IMR-90 (cell line): ENCODE data around the gene LYRM7. TPM values are rescaled to one million over a fixed set of nuclear protein-coding genes. Genes with fewer than 3 reads are reported as not detected.

Source experiments
- ATAC-seq: fragments of 200-7000 bp; cut with Tn5 transposase; 2 replicates; pipeline ENCODE4 v1.9.1; 2020; ENCODE audit warnings: low read depth, mild to moderate bottlenecking, moderate library complexity
- BruUV-seq: library from RNA; stranded (reverse); fragments of 400-500 nt; replicated peaks from 2 replicates; lab custom pipeline; 2021; lab: Mats Ljungman, UMichigan
- CTCF ChIA-PET: fragments of 300-600 bp; formaldehyde crosslinking; extraction: SDS; loops from one replicate; lab custom pipeline; 2021; ENCODE audit warnings: antibody characterized with exemption; lab: Yijun Ruan, JAX
- POLR2A ChIA-PET: fragments of 300-600 bp; sonication (Branson Sonifier 250); formaldehyde crosslinking; loops from one replicate; lab custom pipeline; 2022; ENCODE audit warnings: antibody characterized with exemption; ENCODE audit not compliant: unreplicated experiment; lab: Charles Lee
- DNase-seq: peaks from one replicate; pipeline ENCODE4 v3.0.0; 2013
- H2AFZ ChIP-seq: replicated peaks from 2 replicates; pipeline ENCODE3; 2013; ENCODE audit warnings: low read length, mild to moderate bottlenecking; ENCODE audit not compliant: poor library complexity
- H2AK5ac ChIP-seq: 2 replicates; pipeline ENCODE4 v1.6.1; 2013; ENCODE audit warnings: low read depth, low read length, inconsistent platforms
- H2AK9ac ChIP-seq: replicated peaks from 2 replicates; pipeline ENCODE3; 2013; ENCODE audit warnings: mild to moderate bottlenecking, low read depth, low read length, moderate library complexity; ENCODE audit not compliant: poor library complexity
- H2BK120ac ChIP-seq: 2 replicates; pipeline ENCODE4 v1.6.1; 2013; ENCODE audit warnings: low read depth, low read length, inconsistent platforms
- H2BK15ac ChIP-seq: 3 replicates; pipeline ENCODE4 v1.6.1; 2013; ENCODE audit warnings: low read depth, low read length, inconsistent platforms
- H2BK20ac ChIP-seq: 2 replicates; pipeline ENCODE4 v1.6.1; 2013; ENCODE audit warnings: low read depth, mild to moderate bottlenecking, inconsistent platforms, low read length, moderate library complexity
- H2BK5ac ChIP-seq: 2 replicates; pipeline ENCODE4 v1.6.1; 2013; ENCODE audit warnings: mild to moderate bottlenecking, low read depth, low read length, inconsistent platforms; ENCODE audit not compliant: poor library complexity, severe bottlenecking
- H3K14ac ChIP-seq: replicated peaks from 2 replicates; pipeline ENCODE4 v1.6.1; 2013; ENCODE audit warnings: low read depth, low read length, inconsistent platforms
- H3K18ac ChIP-seq: 2 replicates; pipeline ENCODE4 v1.6.1; 2013; ENCODE audit warnings: low read depth, low read length, control low read depth
- H3K23ac ChIP-seq: 2 replicates; pipeline ENCODE4 v1.6.1; 2013; ENCODE audit warnings: low read depth, low read length, inconsistent platforms
- H3K27ac ChIP-seq: 2 replicates; pipeline ENCODE4 v1.5.1; 2013; ENCODE audit warnings: mild to moderate bottlenecking, control low read depth, low read length; ENCODE audit not compliant: insufficient read depth
- H3K27me3 ChIP-seq: 2 replicates; pipeline ENCODE4 v1.6.1; 2013; ENCODE audit warnings: low read length; ENCODE audit not compliant: control insufficient read depth, insufficient read depth
- H3K36me3 ChIP-seq: 2 replicates; pipeline ENCODE4 v1.6.1; 2013; ENCODE audit warnings: low read length, mixed read lengths; ENCODE audit not compliant: control insufficient read depth, insufficient read depth
- H3K4ac ChIP-seq: 2 replicates; pipeline ENCODE4 v1.6.1; 2013; ENCODE audit warnings: low read depth, low read length, inconsistent platforms
- H3K4me1 ChIP-seq: 2 replicates; pipeline ENCODE4 v1.6.1; 2013; ENCODE audit warnings: low read length, mixed read lengths; ENCODE audit not compliant: control insufficient read depth, insufficient read depth
- H3K4me2 ChIP-seq: 2 replicates; pipeline ENCODE4 v1.6.1; 2013; ENCODE audit warnings: low read depth, mild to moderate bottlenecking, control low read depth, low read length, moderate library complexity
- H3K4me3 ChIP-seq: 2 replicates; pipeline ENCODE4 v1.5.1; 2013; ENCODE audit warnings: low read depth, mild to moderate bottlenecking, control low read depth, low read length, moderate library complexity; ENCODE audit not compliant: insufficient read depth
- H3K56ac ChIP-seq: 2 replicates; pipeline ENCODE4 v1.6.1; 2013; ENCODE audit warnings: low read length, inconsistent platforms; ENCODE audit not compliant: insufficient read depth; ENCODE audit errors: extremely low read depth
- H3K79me1 ChIP-seq, 2 experiments: 2 replicates each; pipeline ENCODE4 v1.6.1; 2013; ENCODE audit warnings: low read length in 2 of 2, inconsistent platforms in 1 of 2, low read depth in 1 of 2
- H3K9ac ChIP-seq: 2 replicates; pipeline ENCODE4 v1.6.1; 2013; ENCODE audit warnings: low read depth, low read length, control low read depth
- H3K9me1 ChIP-seq: 2 replicates; pipeline ENCODE4 v1.6.1; 2013; ENCODE audit warnings: low read length, inconsistent platforms; ENCODE audit not compliant: insufficient read depth
- H3K9me3 ChIP-seq: 2 replicates; pipeline ENCODE4 v1.6.1; 2013; ENCODE audit warnings: low read length; ENCODE audit not compliant: control insufficient read depth, insufficient read depth
- H4K20me1 ChIP-seq: 2 replicates; pipeline ENCODE4 v1.6.1; 2013; ENCODE audit warnings: low read length, inconsistent platforms; ENCODE audit not compliant: insufficient read depth
- H4K5ac ChIP-seq: 2 replicates; pipeline ENCODE4 v1.6.1; 2013; ENCODE audit warnings: mild to moderate bottlenecking, low read depth, low read length, control low read depth
- H4K8ac ChIP-seq, 2 experiments: 2 replicates each; pipeline ENCODE4 v1.6.1; 2013; ENCODE audit warnings: low read depth in 2 of 2, low read length in 2 of 2, control low read depth in 1 of 2, inconsistent platforms in 1 of 2
- H4K91ac ChIP-seq: 2 replicates; pipeline ENCODE4 v1.6.1; 2013; ENCODE audit warnings: low read depth, low read length, inconsistent platforms; ENCODE audit not compliant: insufficient read depth
- ELK1 ChIP-seq: fragments of 150-350 bp; IDR thresholded peaks from 2 replicates; pipeline ENCODE4 v1.6.1; 2016; ENCODE audit warnings: low read depth, mild to moderate bottlenecking, low read length, moderate library complexity, borderline replicate concordance
- FOS ChIP-seq: fragments of 150-350 bp; IDR thresholded peaks from 2 replicates; pipeline ENCODE4 v1.6.1; 2016; ENCODE audit warnings: low read depth, low read length
- WGBS, 2 experiments: methylation state at CpG; one replicate each; pipeline versions ENCODE4 v1.1.5 to v1.1.7; 2013; ENCODE audit warnings: missing lambda C conversion rate in 2 of 2; ENCODE audit not compliant: insufficient read length in 1 of 2; ENCODE audit errors: extremely low coverage in 2 of 2; 5-methylcytosine and 5-hydroxymethylcytosine counted together
- dilution Hi-C: fragments of 300-500 bp; cut with HindIII; formaldehyde crosslinking; loops from one replicate; pipeline ENCODE4 v1.14.3; 2018; ENCODE audit warnings: low sequenced_read_pairs; ENCODE audit not compliant: unreplicated experiment
- in situ Hi-C: fragments of 300-500 bp; cut with MboI; formaldehyde crosslinking; loops from 3 replicates; pipeline ENCODE4 v1.14.3; 2019; ENCODE audit warnings: low sequenced_read_pairs, inconsistent platforms, mixed read lengths
- intact Hi-C: fragments of 100-400 bp; cut with micrococcal nuclease; formaldehyde crosslinking; loops from 2 replicates; pipeline ENCODE4 v1.10.0; 2022
- polyA plus RNA-seq, 3 experiments: library from polyadenylated mRNA; depleted of rRNA; stranded (reverse); fragments of >200 nt; gene quantifications; 2 replicates each; pipeline ENCODE4 v1.2.3, GENCODE V29; 2012; ENCODE audit warnings: low replicate concordance in 1 of 3
- total RNA-seq: library from RNA; depleted of rRNA; stranded (reverse); fragments of >200 nt; gene quantifications from 2 replicates; pipeline ENCODE4 v1.2.3, GENCODE V29; 2012

Gene LYRM7
- total and polyA plus RNA-seq, 2 of the 4 experiments (the other 2 are of a cell fraction): 2.5 to 3.4 TPM

- no peak overlapping the region for H2AK9ac ChIP-seq
- H4K91ac ChIP-seq: no peak overlapping the region
- dilution Hi-C loops (no loop called here), in situ Hi-C loops (no loop called here), intact Hi-C loops (no loop called here)
- no peak overlapping the region for H3K14ac ChIP-seq
- H3K56ac ChIP-seq: no peak overlapping the region
- no peak overlapping the region for H4K5ac ChIP-seq
- WGBS, 2 experiments: no CpG with 5 or more reads among the region's 2 CpGs
- no peak overlapping the region for H2BK15ac ChIP-seq
- H3K4ac ChIP-seq: no peak overlapping the region
- no TSS peak for BruUV-seq
- H3K4me1 ChIP-seq: peaks cover 5% of the 10 kb centered on the region
- H4K8ac ChIP-seq: no peak overlapping the region
- no peak overlapping the region for H2AFZ ChIP-seq
- H3K27ac ChIP-seq: no peak overlapping the region
- H2BK20ac ChIP-seq: no peak overlapping the region
- no peak for TF ChIP-seq ELK1
- TF ChIP-seq FOS: 0 out of 2 replicates have a peak, but pooled peaks have one; percentile 12
- H3K27me3 ChIP-seq: no peaks in the 10 kb centered on the region
- H3K23ac ChIP-seq: no peak overlapping the region
- H2AK5ac ChIP-seq: no peak overlapping the region
- ATAC-seq: peak; percentile 63
- ChIA-PET POLR2A (no interaction called here), CTCF (interaction anchor here (0.6 kb wide), 1 partner anchor 389 kb away, joined by 4 read pairs; no protein-coding TSS in a partner anchor)
- H3K4me3 ChIP-seq: no peak overlapping the region
- H2BK120ac ChIP-seq: no peak overlapping the region
- H3K9ac ChIP-seq: no peak overlapping the region
- DNase-seq: peak; percentile 49
- no peaks in the 10 kb centered on the region for H3K79me1 ChIP-seq
- H2BK5ac ChIP-seq: no peak overlapping the region
- no peaks in the 10 kb centered on the region for H3K36me3 ChIP-seq
- H3K4me2 ChIP-seq: no peak overlapping the region
- no peaks in the 10 kb centered on the region for H3K9me3 ChIP-seq
- H3K18ac ChIP-seq: no peak overlapping the region
- H4K20me1 ChIP-seq: no peaks in the 10 kb centered on the region
- no peaks in the 10 kb centered on the region for H3K9me1 ChIP-seq
Observed at GRCh38 chr5:131226899-131227298, 56.2 kb downstream of the LYRM7 start.
